Tongue (tissue), 2 donors: ENCODE results near the gene NME8. TPM values are rescaled to one million over a fixed set of nuclear protein-coding genes. Genes with fewer than 3 reads are reported as not detected.
A peak's percentile ranks its signal among the peaks of the same experiment; 100 is the strongest.

Experiments used
- DNase-seq: peaks from one replicate; pipeline ENCODE4 v3.0.0-alpha.2; 2015
- total RNA-seq: library from RNA; depleted of rRNA; stranded (reverse); fragments of >200 nt; gene quantifications from one replicate; pipeline ENCODE4 v1.2.3, GENCODE V29; 2014

The NME8 gene
- total RNA-seq, 1 donor from 2014 or later, result 0.10 TPM

DNA sequence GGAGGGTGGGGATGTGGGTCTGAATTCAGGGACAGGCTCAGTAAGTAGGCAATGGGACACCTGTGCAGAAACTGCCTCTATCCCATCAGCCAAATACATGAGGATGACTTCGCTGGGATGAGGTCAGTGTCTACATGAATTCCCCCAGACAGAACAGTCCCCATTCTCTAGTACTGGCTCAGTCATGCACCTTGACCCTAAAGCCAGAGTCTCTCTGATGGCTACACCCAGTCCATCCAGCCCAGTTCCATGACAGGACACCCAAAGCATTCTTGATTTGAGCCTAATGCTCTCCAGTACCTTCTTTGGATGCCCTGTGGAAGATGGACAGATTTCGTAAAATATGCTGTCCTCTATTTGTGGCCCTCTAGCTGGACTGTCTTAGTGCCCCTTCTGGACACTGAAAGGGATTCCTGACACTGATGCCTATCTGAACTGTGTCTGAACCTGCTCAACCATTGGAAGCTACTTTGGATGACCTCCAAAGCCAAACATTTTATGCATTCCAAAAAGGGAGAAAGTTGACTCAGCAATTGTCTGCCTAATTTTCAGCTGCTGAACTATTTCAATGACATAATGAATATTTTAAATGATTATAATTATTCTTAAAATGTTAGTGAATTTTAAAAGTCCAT is 53.6 kb downstream of the NME8 start:
- peak; percentile 60 for DNase-seq

DNA sequence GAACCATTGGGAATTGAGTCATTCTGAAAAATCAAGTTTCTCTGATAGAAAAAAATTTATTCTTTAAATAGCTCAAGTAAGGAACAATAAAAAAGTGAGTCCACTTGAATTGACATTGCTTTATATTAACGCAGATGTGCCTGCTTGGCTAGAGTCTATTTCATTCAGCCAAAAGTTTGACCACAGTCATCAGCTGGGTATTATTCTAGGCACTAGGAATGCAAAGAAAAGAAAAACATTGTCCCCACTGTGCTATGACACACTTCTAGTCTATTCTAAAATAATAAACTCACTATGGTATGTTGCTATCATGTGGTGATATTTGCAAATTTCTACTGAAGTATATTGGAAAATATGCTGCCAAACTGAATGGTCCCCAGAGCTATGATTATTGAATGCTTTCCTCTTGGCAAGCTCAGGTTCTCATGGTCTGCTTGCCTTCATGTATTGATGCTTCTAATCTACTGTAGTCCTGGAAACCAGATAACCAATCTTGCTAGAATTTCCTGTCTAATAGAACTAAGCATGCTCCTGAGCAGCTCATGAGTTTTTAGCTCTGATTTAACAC is 59.9 kb downstream of the NME8 start:
- DNase-seq, result no peak

- no peak for DNase-seq
These were observed 64.4 kb downstream of the NME8 start for GRCh38 chr7:37912756-37913155.

DNA sequence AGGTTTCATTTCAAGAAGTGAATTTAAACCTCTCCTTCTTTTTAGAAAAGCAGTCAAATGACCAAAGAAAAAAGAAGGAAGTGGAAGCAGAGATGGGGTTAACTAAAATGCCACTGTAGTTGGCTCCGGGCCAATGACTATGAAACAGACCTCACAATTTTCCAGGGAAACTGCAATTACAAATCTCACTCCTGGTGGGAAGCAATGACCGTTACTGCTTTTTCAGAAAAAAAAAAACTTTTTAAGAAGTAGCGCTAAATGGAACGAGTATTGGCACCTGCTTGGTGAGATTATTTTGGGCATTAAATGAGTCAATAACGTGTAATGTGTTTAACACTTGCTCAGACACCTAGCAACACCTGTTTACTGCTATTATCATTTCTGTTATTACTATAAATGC is 67.0 kb downstream of the NME8 start:
- peak; percentile 71 for DNase-seq

DNA sequence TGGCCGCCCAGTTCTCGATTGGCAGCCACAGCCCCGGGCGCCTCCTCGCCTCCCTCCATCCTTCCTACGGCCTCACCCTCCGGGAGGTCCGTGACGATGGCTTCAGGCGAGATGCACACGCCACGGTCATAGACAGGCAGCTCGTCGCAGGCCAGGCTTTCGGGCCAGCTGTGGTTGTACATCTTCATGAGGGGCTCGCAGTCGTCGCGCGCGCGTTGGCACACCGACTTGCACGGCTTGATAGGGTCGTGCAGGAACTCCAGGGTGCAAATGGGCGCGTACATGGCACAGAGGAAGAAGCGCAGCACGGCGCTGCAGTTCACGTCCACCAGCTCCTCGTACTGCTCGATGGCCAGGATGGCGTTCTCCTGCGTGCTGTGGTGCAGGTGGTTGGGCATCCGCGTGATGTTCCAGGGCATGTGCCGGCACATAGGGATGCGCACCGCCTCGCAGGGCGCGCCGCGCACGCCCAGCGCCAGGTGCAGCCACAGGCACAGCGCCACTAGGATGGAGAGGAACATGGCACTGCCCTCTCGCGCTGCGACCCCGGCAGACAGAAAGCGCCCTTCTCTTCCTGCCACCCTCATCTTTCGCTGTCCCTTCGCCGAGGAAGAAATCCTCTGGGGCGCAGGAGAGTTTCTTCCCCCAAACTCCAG is 67.7 kb downstream of the NME8 start:
- DNase-seq, result peak; percentile 72

DNA sequence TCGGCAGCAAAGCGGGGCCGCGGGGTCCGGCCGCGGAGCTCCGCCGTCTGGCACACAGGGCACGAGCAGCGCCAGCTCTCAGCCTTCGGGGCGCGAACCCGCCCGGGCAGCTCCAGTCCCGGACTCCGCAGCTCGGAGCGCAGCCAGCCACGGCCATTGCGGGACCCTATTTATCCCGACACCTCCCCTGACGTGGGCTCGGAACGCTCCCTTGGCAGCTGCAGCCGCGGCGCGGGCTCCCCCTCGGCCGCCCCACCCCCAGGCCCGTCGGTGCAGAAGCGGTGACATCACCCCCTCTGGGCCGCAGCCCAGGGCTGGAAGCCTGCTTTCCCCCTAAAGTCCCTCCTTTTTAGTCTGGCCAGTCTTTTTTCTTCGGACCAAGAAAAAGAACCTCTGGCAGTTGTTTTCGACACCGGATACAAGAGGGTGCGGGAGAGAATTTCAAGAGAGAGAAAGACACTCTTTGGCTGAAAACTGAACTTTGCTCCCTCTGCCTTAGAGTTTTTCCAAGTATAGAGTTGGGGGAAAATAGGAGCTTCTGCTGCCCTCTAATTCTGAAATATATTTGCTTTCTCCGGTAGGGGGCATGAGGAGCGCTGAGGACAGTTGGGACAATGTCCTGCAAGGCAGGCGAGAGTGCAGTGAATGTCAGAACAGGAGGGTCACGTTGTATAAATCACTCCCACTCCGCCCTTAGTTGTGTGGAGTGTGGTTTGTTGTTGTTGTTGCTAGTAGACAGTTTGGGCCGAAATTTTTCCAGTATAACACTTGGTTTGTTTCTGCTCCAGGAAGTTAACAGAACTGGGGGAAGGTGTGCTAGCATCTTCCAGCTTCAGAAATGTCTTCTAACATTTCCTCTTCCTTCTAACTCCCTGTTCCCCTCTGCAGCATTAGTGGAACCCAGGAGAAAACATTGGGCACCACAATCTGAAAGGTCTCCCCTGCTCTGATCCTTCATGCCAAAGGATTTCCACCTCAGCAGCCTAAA is 68.6 kb downstream of the NME8 start, which contains the start of gene SFRP4:
SFRP4 (minus strand) TSS at position 145 of the 988 bp plus-strand sequence. CDS start 280 bp downstream, outside the sequence.
- DNase-seq, result peak; percentile 92

GRCh38 chr7:37918526-37918925 is 70.1 kb downstream of the NME8 start:
- DNase-seq, result no peak

- DNase-seq, result peak; percentile 83
These were observed 72.0 kb downstream of the NME8 start, which contains the start of gene EPDR1 for GRCh38 chr7:37920305-37920848. EPDR1 (plus strand) TSS chr7:37920640; CDS start chr7:37920940, 300 bp downstream.

GRCh38 chr7:37920849-37921805 is 72.7 kb downstream of the NME8 start:
- DNase-seq, result peak; percentile 78

GRCh38 chr7:37921876-37922275 is 73.5 kb downstream of the NME8 start:
- DNase-seq, result peak; percentile 61

- peak; percentile 28 for DNase-seq
These were observed 75.6 kb downstream of the NME8 start for GRCh38 chr7:37923996-37924395.

DNA sequence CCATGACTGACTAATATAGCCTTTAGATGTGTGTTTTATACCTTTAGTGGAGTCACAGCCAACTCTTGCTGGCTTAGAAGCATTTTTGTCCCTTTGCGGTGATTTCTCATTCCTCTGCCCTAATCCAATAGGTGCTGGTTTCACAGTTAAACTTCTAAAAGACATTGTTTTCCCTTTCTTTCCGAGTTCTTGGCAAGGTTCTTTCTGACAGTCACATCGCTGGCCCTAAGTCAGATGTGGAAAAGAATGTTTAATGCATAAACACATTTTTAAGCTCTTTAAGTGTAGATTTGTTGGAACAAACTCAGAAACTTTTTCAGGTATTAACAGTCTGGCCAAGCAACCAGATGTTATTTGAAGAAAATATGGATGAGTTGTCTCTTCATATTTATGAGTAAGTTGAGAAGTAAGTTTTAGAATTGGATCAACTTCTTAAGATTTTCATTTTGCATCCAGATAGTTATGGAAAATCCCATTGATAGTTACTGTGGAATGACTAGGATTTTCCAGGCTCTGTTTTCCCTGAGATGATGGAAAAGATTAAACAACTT is 76.2 kb downstream of the NME8 start:
- DNase-seq, result peak; percentile 89

DNA sequence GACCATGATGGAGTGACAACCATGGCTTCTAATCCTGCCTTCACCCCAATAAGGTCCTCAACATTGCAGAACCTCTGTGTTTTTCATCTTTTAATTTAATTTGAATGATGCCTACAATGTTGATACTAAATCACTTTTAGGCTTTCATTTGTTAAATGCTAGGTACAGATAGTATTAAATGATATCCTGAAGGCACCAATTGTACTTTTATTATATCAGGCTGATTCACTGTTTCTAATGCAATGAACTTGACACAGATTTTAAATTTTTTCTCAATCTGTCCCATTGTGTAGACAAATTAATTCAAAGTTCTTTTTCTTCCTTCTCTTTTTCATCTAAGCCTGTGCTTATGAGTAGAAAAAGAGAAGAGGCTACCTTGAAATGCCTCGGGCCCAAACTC is 77.2 kb downstream of the NME8 start:
- DNase-seq, result no peak

DNA sequence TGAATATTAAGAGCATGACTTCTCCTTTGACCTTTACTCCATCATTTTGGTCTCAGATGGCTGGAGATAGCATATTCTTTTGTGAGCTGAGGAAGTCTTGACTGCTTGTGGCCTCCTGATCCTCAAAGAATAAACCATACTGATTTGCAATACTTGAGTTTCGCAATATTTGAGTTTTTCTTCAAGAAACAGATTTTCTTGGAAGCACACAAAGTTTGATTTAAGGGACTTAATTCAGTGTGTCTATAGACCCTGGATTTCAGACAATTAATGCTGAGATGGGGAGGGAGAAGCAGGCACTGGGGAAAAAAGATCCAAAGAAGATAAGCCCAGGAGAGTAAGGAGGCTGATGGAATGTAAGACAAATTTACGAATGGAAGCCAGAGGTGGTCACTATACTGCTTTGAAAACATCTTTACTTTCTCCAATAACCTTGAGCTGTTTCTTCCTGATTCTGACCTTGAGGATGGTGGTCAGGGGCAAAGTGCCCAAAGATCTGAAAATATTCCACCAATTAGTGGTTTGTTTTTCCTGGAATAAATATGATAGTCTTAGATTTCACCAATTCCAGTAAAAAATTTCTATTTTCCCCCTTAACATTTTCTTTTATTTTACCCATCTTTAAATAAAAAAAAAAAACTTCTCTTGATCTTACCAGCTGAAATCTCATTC is 79.5 kb downstream of the NME8 start:
- DNase-seq, result no peak

DNA sequence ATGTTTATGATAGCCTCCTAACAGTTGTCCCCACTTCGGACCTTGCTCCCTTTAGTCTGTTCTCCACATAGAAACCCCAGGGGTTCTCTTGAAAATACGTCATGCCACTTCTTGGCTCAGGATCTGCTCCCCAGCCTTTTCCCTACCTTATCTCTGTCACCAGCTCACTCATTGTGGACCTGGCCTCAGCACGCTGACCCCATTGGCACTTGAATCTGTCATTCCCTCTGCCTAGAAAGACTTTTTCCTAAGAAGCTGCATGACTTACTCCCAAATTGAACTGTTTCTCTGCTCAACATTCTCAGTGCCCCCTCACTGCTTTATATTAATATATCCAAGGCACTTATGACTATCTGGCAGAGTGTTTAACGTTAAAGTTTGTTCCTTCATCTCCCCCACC is 80.5 kb downstream of the NME8 start:
- no peak for DNase-seq

GRCh38 chr7:37930226-37930948 is 82.0 kb downstream of the NME8 start:
- no peak for DNase-seq

DNA sequence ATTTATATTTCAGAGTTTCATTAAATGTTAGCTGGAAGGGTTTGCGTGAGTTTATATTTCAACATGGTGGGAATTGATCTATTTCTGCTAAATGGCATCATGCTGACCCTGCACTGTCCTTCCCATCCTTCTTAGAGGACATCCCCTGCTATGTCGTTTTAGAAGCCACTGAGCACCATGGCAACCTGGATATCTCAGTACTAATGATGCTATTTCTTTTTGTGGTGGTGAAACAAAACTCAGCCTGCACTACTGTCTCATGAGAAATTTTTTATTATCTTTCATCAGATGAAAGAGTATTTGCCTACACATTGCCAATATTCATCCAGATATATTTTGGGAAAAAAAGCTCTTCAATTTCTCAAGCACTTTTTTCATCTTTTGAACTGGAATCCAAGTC is 84.1 kb downstream of the NME8 start:
- DNase-seq, result no peak

- DNase-seq, result peak; percentile 83
These were observed 84.7 kb downstream of the NME8 start for GRCh38 chr7:37933018-37933566.
